Loucy (cell line): ENCODE measurements around the gene PHACTR3.

ENCODE experiments used
- H2AFZ ChIP-seq: fragments of 200-600 bp; sonication (generic); 2 replicates; pipeline ENCODE4 v1.6.0; 2016; ENCODE audit warnings: antibody characterized with exemption, mild to moderate bottlenecking, low read length, moderate library complexity
- H3F3A ChIP-seq: fragments of 200-600 bp; 2 replicates; pipeline ENCODE4 v1.6.0; 2016; ENCODE audit warnings: antibody characterized with exemption, low read depth, mild to moderate bottlenecking
- H3K27me3 ChIP-seq: fragments of 200-600 bp; sonication (generic); 2 replicates; pipeline ENCODE4 v1.6.1; 2014; ENCODE audit warnings: low read length, mild to moderate bottlenecking; ENCODE audit not compliant: insufficient read depth, poor library complexity, severe bottlenecking
- H3K36me3 ChIP-seq: fragments of 200-600 bp; sonication (generic); 2 replicates; pipeline ENCODE4 v1.6.1; 2016; ENCODE audit warnings: low read length; ENCODE audit not compliant: insufficient read depth
- H3K4me1 ChIP-seq: fragments of 200-600 bp; sonication (generic); 2 replicates; pipeline ENCODE4 v1.5.1; 2014; ENCODE audit warnings: low read length, mild to moderate bottlenecking; ENCODE audit not compliant: insufficient read depth, poor library complexity, severe bottlenecking
- H3K4me2 ChIP-seq: fragments of 200-600 bp; sonication (generic); 2 replicates; pipeline ENCODE4 v1.6.0; 2014; ENCODE audit warnings: antibody characterized with exemption, low read length, low read depth, mild to moderate bottlenecking; ENCODE audit not compliant: poor library complexity, severe bottlenecking
- H3K4me3 ChIP-seq: fragments of 200-600 bp; sonication (generic); 2 replicates; pipeline ENCODE4 v1.5.1; 2014; ENCODE audit warnings: low read length, mild to moderate bottlenecking, mixed read lengths; ENCODE audit not compliant: poor library complexity, severe bottlenecking
- H3K79me2 ChIP-seq: fragments of 200-600 bp; sonication (generic); 2 replicates; pipeline ENCODE4 v1.6.1; 2014; ENCODE audit warnings: low read length; ENCODE audit not compliant: insufficient read depth
- H3K9ac ChIP-seq: fragments of 200-600 bp; sonication (generic); 2 replicates; pipeline ENCODE4 v1.6.0; 2014; ENCODE audit warnings: mild to moderate bottlenecking, low read depth, low read length, moderate library complexity; ENCODE audit not compliant: poor library complexity, severe bottlenecking
- H3K9me2 ChIP-seq: fragments of 200-600 bp; sonication (generic); replicated peaks from 2 replicates; pipeline ENCODE4 v1.6.1; 2016; ENCODE audit warnings: low read depth, low read length, mixed read lengths
- H3K9me3 ChIP-seq: fragments of 200-600 bp; sonication (generic); 2 replicates; pipeline ENCODE4 v1.6.1; 2014; ENCODE audit warnings: mild to moderate bottlenecking, antibody characterized with exemption, low read length, low read depth; ENCODE audit not compliant: insufficient read depth
- H4K20me1 ChIP-seq: fragments of 200-600 bp; sonication (generic); 2 replicates; pipeline ENCODE4 v1.6.0; 2014; ENCODE audit warnings: antibody characterized with exemption, low read length, mild to moderate bottlenecking; ENCODE audit not compliant: insufficient read depth, poor library complexity, severe bottlenecking
- EZH2phosphoT487 ChIP-seq: fragments of 200-600 bp; IDR thresholded peaks from 2 replicates; pipeline ENCODE4 v1.6.1; 2018; ENCODE audit warnings: antibody characterized with exemption, mild to moderate bottlenecking, moderate library complexity, borderline replicate concordance
- TF ChIP-seq, protein P1 (sequence below): fragments of 200-600 bp; sonication (generic); conservative IDR thresholded peaks from 2 replicates; pipeline ENCODE4 v1.5.1; 2014; ENCODE audit warnings: mild to moderate bottlenecking, antibody characterized with exemption, low read length

PHACTR3 gene

DNA sequence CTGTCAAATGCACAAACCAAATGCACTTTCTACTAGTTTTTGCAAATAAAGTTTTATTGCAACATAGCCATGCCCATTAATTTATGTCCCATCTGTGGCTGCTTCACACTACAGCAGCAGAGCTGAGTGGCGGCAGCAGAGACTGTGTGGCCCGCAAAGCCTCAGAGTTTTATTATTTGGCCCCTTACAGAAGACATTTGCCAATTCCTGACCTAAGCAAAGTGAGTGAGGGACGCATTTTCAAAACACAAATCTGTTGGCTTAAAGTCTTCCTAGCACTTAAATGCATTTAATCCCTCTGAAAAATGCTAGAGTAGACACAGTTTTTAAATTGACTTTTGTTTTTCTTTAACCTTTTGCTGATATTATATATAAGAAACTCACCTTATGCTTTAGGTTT is 126.4 kb downstream of the PHACTR3 start:
- no peak for TF ChIP-seq EZH2phosphoT487
- TF ChIP-seq, protein P1, sequence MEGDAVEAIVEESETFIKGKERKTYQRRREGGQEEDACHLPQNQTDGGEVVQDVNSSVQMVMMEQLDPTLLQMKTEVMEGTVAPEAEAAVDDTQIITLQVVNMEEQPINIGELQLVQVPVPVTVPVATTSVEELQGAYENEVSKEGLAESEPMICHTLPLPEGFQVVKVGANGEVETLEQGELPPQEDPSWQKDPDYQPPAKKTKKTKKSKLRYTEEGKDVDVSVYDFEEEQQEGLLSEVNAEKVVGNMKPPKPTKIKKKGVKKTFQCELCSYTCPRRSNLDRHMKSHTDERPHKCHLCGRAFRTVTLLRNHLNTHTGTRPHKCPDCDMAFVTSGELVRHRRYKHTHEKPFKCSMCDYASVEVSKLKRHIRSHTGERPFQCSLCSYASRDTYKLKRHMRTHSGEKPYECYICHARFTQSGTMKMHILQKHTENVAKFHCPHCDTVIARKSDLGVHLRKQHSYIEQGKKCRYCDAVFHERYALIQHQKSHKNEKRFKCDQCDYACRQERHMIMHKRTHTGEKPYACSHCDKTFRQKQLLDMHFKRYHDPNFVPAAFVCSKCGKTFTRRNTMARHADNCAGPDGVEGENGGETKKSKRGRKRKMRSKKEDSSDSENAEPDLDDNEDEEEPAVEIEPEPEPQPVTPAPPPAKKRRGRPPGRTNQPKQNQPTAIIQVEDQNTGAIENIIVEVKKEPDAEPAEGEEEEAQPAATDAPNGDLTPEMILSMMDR, result no peak
- H3F3A ChIP-seq, result no peaks in the 10 kb centered on the region
- H2AFZ ChIP-seq, result no peak overlapping the region
- peaks cover 73% of the 10 kb centered on the region; the same call in 1 of the 2 replicates for H3K79me2 ChIP-seq
- no peaks in the 10 kb centered on the region for H3K9me3 ChIP-seq
- H3K4me2 ChIP-seq, result no peak overlapping the region
- H3K9ac ChIP-seq, result no peak overlapping the region
- H3K9me2 ChIP-seq, result no peaks in the 10 kb centered on the region
- no peaks in the 10 kb centered on the region for H3K27me3 ChIP-seq
- peaks cover 7% of the 10 kb centered on the region for H3K4me1 ChIP-seq
- peaks cover 6% of the 10 kb centered on the region for H4K20me1 ChIP-seq
- no peak overlapping the region for H3K4me3 ChIP-seq
- no peaks in the 10 kb centered on the region for H3K36me3 ChIP-seq

DNA sequence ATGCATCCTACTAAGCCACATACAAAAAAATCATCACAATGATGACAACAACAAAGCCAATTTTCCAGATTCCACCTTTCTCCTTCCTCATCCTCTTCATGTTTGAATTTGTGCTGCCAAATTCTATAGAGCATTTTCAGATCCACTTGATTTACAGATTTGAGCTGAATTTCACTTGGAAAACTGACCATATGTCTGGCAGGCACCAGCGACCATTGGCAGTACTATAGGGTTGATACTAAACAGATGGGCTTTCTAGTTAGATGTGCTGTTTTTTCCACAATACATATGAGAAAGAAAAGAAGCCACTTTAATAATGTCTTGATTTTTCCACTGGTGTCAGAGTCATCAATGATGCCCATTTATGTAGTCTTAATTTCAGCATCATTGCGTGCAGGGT is 127.0 kb downstream of the PHACTR3 start:
- Histone ChIP-seq H4K20me1 (peaks cover 6% of the 10 kb centered on the region), H3K36me3 (no peaks in the 10 kb centered on the region)

DNA sequence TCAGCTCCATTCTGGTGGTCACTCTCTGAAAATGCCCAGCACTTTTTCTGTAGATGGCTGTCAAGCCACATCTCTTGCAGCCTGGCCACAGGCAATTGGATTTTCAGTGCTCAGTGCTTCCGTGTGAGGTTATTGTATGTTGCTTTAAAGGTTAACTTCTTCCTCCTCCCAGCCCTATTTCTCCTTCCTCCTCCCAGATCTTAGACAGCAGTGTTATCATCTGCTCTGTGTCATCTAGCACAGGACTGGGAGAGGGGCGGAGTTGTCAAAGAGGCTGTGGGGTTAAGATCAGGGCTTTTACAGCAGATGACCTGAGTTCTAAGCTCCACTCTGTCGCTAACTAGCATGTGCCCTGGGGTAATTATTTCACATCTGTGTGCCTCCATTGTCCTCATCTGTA is 129.0 kb downstream of the PHACTR3 start:
- Histone ChIP-seq H3K9ac (no peak overlapping the region), H3K9me3 (no peaks in the 10 kb centered on the region), H2AFZ (no peak overlapping the region), H3K4me3 (no peak overlapping the region), H3K27me3 (no peaks in the 10 kb centered on the region), H3K4me1 (peaks cover 5% of the 10 kb centered on the region), H3K36me3 (peaks cover 2% of the 10 kb centered on the region; the same call in 1 of the 2 replicates), H4K20me1 (peaks cover 6% of the 10 kb centered on the region), H3F3A (no peaks in the 10 kb centered on the region), H3K4me2 (no peak overlapping the region), H3K9me2 (no peaks in the 10 kb centered on the region), H3K79me2 (peaks cover 54% of the 10 kb centered on the region; the same call in 1 of the 2 replicates)
- TF ChIP-seq EZH2phosphoT487, result no peak
- TF ChIP-seq, protein P1, result no peak

More for the DNA sequence above, 127.0 kb downstream of the PHACTR3 start:
- Histone ChIP-seq H3K27me3 (no peaks in the 10 kb centered on the region), H2AFZ (no peak overlapping the region), H3F3A (no peaks in the 10 kb centered on the region), H3K4me1 (peaks cover 5% of the 10 kb centered on the region), H3K9me2 (no peaks in the 10 kb centered on the region), H3K4me3 (no peak overlapping the region), H3K4me2 (no peak overlapping the region), H3K9me3 (no peaks in the 10 kb centered on the region), H3K9ac (no peak overlapping the region), H3K79me2 (peaks cover 70% of the 10 kb centered on the region; the same call in 1 of the 2 replicates)
- TF ChIP-seq, protein P1, result no peak
- no peak for TF ChIP-seq EZH2phosphoT487
